Measurements from ENCODE around the gene LRP1B.
"Not testable (repeated sequence)": the region's sequence is repeated elsewhere in the genome, so short reads cannot be mapped to it uniquely, and the experiment has no call there.

Gene LRP1B

GRCh38 chr2:140354544-140354943, 1776.3 kb downstream of the LRP1B start:
- DNase-seq (ENCODE audit: low read depth in 2 of 2): no peak

GRCh38 chr2:140353541-140353940, 1777.3 kb downstream of the LRP1B start:
- DNase-seq (ENCODE audit: low read depth in 2 of 2): no peak

- no peak for DNase-seq (ENCODE audit: low read depth in 2 of 2)
Observed at GRCh38 chr2:140351692-140352091, 1779.1 kb downstream of the LRP1B start.

GRCh38 chr2:140349695-140350094, 1781.1 kb downstream of the LRP1B start:
- DNase-seq (ENCODE audit: low read depth in 2 of 2): no peak

DNA sequence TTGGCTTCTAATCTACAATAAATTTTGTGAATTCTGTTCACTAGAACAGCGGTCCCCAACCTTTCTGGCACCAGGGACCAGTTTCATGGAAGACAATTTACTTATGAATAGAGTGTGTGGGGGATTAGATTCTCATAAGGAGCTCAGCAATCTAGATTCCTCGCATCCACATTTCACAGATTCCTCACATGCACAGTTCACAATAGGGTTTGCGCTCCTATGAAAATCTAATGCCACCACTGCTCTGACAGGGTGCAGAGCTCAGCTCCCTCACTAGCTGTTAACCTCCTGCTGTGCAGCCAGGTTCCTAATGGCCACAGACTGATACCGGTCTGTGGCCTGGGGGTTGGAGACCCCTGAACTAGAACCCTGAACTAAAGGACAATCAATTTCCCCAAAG, 1782.0 kb downstream of the LRP1B start:
- no peak for DNase-seq (ENCODE audit: low read depth in 2 of 2)

- no peak for DNase-seq (ENCODE audit: low read depth in 2 of 2)
Observed at GRCh38 chr2:140344838-140345237, 1786.0 kb downstream of the LRP1B start.

DNA sequence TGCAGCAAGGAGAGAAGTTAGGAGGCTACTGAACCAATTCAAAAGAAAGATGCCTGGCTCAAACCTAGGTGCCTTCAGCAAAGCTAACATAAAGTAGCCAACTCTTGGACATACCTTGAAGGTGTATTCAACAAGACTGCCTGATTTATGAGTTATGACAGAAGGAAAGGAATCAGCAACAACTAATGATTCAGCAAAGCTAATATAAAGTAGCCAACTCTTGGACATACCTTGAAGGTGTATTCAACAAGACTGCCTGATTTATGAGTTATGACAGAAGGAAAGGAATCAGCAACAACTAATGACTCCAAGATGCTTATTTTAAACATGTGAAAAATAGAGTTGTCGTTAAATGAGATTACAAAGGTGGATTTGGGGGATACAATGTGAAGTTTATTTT, 1786.5 kb downstream of the LRP1B start:
- not testable (repeated sequence) for DNase-seq (ENCODE audit: low read depth in 2 of 2)

- DNase-seq (ENCODE audit: low read depth in 2 of 2): no peak
Observed at GRCh38 chr2:140338795-140339194, 1792.0 kb downstream of the LRP1B start.

DNA sequence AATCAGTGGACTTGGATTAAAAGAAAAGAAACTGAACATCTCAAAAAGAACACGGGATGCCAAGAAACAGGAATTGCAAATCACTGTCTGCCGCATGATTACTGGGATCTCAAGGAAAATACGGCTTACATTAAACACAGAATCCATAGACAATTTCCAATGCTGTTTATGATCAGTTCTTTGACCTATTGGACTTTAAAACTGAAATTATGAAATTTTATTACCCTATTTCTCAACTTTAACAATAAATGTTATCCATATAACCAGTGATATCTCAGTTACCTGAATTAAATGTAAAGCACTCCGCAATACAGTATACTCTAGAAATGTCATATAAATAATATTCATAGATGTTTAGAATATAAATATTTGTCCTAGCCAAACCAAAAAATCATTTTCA, 1793.8 kb downstream of the LRP1B start:
- no peak for DNase-seq (ENCODE audit: low read depth in 2 of 2)

DNA sequence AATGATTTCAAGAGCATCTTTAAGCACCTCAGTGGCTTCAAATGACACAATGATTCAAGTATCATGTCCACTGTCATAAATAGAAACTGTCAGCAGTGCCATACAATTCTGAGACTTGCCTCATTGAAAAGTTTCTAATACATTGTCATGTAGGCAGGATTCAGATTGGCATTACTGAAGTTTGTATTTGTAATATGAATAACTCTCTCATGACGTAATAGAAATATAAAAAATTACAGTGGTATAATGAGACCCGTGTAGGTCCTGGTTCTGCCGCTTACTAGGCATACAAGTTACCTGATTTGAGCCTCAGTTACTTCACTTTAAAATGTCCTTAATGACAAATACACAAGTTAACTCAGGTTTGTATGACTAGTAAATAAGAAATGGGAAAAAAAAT, 1814.5 kb downstream of the LRP1B start:
- DNase-seq (ENCODE audit: low read depth in 2 of 2): no peak

DNA sequence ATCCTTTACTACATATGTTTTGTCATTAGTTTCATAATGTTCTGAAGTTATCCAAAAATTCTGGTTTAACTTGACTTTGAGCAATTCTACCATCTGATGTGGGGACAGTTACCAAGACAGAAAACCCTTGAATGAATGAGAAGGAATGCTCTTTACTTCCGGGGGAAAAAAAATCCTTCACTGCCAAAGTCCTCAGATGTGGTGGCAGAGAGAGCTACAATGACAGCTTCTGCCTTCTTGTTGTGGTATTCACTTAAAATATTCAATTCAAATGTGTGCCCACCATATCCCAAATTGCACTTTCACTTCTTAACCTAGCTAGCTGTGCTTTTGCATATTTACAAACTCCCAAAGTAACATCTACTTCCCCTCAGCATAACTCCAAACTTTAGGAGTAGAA, 1818.9 kb downstream of the LRP1B start:
- DNase-seq (ENCODE audit: low read depth in 2 of 2): no peak

DNA sequence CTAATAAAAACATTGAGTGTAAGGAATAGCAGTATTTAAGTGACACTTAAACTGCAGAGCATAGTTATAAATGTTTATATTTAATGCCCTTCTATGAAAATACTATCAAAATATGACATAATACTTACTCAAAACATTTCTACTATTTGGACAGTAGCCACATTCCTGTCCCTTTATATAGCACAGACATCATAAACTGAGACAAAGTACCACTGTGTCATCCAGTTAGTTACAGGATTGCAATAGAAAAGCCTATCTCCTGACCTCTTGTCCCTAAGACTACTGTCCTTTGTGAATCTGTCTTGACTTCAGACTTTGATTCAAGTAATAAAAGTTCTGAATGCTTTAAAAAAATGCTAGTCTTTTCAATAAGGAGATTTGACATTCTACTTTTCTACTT, 1822.1 kb downstream of the LRP1B start:
- no peak for DNase-seq (ENCODE audit: low read depth in 2 of 2)

- no peak for DNase-seq (ENCODE audit: low read depth in 2 of 2)
Observed at GRCh38 chr2:140307532-140307931, 1823.3 kb downstream of the LRP1B start.

DNA sequence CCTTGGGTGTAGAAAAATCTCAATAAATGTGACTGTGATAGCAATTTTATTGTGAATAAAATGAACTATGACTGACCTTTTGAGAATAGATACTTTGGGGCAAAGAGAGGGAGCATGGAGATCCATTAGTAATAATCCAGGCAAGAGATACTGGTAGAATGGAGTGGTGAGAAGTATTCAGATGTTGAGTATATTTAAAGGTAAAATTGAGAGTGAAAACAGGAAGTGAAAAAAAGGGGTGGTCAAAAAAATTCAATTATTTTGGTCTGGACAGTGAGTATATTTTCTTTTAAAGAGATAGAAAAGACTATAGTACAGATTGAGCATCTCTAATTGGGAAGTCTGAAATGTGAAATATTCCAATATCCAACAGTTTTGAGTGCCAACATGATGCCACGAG, 1835.0 kb downstream of the LRP1B start:
- no peak for DNase-seq (ENCODE audit: low read depth in 2 of 2)

DNA sequence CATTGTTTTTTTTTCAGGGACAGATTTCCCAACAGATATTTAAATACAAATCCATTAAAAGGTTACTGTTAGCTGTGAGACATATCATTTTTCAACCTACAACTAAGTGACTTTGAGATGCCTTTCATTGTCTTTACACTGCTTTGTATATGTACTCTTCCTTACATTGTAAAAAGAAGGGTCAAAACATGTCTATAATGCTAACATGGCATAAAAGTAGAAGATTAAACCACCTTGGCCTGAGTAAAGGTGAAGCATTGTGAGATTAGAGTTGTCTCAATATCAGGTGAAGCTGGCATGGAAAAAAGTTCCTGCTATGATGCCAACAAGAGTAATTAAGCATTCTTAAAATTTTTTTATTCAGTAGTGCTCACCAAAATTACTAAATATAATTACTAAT, 1842.1 kb downstream of the LRP1B start:
- DNase-seq (ENCODE audit: low read depth in 2 of 2): no peak

- no peak for DNase-seq (ENCODE audit: low read depth in 2 of 2)
Observed at GRCh38 chr2:140288213-140288612, 1842.6 kb downstream of the LRP1B start.

DNA sequence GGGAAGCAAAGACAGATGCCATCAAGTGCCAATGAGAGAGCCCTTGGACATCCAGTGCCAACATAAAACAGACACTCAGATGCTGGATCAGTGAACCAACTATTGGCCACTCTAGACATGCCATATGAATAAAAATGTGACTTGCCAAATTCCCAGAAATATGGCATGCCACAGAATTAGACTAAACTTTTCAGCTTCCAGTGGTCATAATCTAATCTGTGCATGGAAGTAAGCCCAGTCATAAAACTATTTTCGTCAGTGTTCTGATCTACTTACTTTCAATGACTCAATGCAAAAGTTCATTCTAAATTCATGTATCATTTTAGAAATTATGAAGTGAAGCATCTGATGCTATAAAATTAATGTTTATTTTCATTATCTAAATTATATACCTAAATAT, 1844.4 kb downstream of the LRP1B start:
- DNase-seq (ENCODE audit: low read depth in 2 of 2): no peak

DNA sequence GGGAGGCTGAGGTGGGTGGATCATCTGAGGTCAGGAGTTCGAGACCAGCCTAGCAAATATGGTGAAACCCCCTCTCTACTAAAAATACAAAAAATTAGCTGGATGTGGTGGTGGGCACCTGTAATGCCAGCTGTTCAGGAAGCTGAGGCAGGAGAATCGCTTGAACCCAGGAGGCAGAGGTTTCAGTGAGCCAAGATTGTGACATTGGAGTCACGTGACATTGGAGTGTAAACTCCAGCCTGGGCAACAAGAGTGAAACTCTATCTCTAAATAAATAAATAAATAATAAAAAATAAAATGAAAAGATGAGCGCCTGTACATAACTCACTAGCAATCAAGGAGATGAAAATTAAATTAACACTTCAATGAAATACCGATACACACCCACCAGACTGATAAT, 1853.5 kb downstream of the LRP1B start:
- not testable (repeated sequence) for DNase-seq (ENCODE audit: low read depth in 2 of 2)

DNA sequence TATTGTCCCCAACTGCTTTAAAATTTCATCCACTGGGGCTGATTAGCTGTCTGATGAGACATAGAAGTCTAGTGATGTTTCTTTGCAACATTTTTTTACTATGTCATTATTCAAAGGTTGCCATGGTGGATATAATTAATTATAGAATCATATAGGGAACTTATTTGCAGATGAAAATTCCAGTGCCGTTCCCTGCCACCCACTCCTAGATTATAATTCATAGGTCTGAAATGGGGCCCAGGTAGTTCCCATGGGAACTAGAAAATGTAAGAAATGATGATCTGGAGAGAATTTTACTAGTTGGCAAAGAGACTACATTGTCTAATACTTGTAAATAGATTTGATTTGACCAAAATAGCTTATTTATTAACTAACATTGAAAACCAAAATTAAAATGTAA, 1854.2 kb downstream of the LRP1B start:
- DNase-seq (ENCODE audit: low read depth in 2 of 2): no peak

- no peak for DNase-seq (ENCODE audit: low read depth in 2 of 2)
Observed at GRCh38 chr2:140275427-140275826, 1855.4 kb downstream of the LRP1B start.

- DNase-seq (ENCODE audit: low read depth in 2 of 2): no peak
Observed at GRCh38 chr2:140274891-140275290, 1855.9 kb downstream of the LRP1B start.

DNA sequence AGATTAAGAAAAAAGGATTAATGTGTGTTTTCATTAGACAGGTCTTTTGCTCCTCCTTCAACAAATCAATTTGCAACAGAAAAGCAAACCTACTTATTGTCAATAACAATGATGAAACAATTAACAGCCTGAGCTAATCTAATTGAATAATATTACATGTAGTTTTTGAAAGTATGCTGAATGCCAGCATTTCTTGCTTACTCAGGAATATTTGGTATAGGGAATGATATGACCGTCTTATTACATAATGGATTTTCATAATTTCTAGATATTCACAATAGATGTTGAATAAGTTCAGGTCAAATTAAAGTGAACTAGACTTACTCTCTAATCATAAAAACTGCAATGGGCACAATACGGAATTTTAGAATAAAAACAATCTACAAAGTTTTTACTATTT, 1856.9 kb downstream of the LRP1B start:
- DNase-seq (ENCODE audit: low read depth in 2 of 2): no peak

DNA sequence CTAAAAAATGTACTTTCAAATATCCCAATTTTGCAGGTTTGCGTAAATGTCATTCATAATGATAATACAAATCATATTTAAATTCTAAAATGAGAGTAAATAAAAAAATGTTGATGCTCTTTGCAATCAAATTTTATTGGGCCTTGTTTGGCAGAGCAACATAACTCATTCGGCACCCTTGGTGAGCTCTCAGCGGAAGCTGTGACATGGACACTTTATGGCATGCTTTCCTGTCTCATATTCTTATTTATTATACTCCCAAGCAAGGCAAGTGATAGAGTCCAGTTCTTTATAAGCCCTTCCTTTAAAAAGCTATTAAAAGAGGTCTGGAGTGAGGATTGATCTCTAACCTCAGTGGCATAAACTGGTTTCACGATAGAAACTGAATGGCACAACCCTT, 1857.4 kb downstream of the LRP1B start:
- DNase-seq (ENCODE audit: low read depth in 2 of 2): no peak

DNA sequence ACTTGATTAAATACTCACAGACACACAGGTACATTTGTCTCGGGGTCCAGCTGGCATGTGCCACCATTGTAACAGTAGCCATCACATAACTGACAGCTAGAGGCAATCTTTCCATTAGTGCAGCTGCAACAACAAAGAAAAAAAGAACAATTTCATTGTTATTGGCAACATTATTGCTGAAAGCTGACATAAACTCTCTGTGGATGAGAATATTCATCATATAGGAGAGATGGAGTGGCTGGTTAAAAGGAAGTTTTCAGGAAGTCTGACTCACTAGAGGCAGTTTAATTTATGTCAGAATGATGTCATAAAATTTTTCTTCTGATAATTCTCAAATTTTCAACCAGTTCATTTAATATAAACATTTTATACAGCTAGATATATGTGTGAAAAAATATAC, 1860.6 kb downstream of the LRP1B start:
- no peak for DNase-seq (ENCODE audit: low read depth in 2 of 2)

GRCh38 chr2:140269000-140269399, 1861.8 kb downstream of the LRP1B start:
- DNase-seq (ENCODE audit: low read depth in 2 of 2): no peak
